ENCODE measurements around the gene GNG7.
"Not testable (repeated sequence)": the region's sequence is repeated elsewhere in the genome, so short reads cannot be mapped to it uniquely, and the experiment has no call there.

The GNG7 gene

GRCh38 chr19:2527171-2527570, 175.3 kb downstream of the GNG7 start:
- ATAC-seq = no peak
- no peak overlapping the region for H3K4me3 Mint-ChIP-seq
- peaks cover 3% of the 10 kb centered on the region for H3K36me3 Mint-ChIP-seq
- H3K27me3 Mint-ChIP-seq = no peaks in the 10 kb centered on the region
- H3K4me1 Mint-ChIP-seq = peaks cover 21% of the 10 kb centered on the region
- peaks cover 1% of the 10 kb centered on the region for H3K9me3 Mint-ChIP-seq
- no peak overlapping the region for H3K27ac Mint-ChIP-seq

DNA sequence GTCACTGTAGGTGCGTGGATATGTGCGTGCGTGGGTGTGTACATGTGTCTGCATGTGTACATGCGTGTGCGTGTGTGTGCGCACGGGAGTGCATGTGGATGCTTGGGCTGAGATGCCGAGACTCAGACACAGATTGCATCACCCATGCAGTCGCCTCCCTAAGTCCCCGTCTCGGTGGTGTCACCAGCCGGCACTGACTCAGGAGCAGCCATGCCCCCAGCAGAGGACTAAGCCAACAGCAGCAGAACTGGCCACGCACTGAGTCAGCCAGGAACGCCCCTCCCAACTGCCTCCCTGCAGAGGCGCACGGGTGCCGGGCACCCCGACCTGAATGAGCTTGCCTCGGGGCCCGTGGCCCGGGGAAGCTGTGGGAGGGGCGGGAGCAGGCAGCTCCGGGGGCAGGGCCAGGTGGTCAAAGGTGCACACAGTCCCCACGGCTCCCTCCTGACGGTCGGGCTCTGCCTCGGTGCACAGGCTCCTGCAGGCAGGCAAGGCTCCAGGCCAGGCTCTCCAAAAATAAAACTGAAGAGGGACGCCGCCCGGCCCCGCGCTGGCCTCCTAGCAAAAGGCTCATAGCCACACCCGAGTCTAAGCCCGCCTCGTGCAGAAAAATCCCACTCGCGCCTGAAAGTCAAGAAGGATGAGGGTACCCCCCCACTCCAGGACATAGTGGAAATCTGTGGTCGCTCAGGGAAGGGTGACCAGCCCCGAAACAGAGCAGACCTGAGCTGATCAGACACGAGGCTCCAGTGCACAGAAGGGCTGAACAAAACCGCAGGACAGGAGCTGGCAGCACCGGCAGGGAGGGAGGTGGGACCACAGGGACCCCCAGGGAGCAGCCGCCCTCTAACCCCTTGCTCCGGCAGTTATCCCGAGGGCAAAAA, 177.4 kb downstream of the GNG7 start:
- Mint-ChIP-seq H3K4me1 (peaks cover 19% of the 10 kb centered on the region), H3K9me3 (no peaks in the 10 kb centered on the region), H3K36me3 (peaks cover 4% of the 10 kb centered on the region), H3K27ac (no peak overlapping the region), H3K27me3 (no peaks in the 10 kb centered on the region), H3K4me3 (peak overlapping the region; percentile 43)
- ATAC-seq = no peak

DNA sequence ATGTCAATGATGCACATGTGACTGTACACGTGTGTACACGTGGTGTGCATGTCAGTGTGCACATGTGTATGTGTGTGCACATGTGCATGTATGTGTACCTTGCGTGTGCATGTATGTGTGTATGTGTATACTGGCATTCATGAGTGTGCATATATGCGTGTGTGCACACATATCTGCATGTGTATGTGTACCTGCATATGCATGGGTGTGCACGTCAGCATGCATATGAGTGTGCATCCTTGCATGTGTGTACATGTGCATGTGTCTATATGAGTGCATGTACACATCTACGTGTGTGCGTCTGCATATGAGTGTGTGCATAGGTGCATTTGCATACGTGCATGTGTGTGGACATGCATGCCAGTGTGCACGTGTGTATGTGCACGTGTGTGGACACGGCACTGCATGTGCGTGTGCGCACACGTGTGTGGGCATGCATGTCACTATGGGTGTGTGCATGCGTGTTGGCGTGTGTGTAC, 178.1 kb downstream of the GNG7 start:
- no peak for ATAC-seq
- Mint-ChIP-seq H3K36me3 (peaks cover 4% of the 10 kb centered on the region), H3K4me1 (peaks cover 19% of the 10 kb centered on the region), H3K9me3 (no peaks in the 10 kb centered on the region), H3K4me3 (no peak overlapping the region), H3K27ac (no peak overlapping the region), H3K27me3 (no peaks in the 10 kb centered on the region)

DNA sequence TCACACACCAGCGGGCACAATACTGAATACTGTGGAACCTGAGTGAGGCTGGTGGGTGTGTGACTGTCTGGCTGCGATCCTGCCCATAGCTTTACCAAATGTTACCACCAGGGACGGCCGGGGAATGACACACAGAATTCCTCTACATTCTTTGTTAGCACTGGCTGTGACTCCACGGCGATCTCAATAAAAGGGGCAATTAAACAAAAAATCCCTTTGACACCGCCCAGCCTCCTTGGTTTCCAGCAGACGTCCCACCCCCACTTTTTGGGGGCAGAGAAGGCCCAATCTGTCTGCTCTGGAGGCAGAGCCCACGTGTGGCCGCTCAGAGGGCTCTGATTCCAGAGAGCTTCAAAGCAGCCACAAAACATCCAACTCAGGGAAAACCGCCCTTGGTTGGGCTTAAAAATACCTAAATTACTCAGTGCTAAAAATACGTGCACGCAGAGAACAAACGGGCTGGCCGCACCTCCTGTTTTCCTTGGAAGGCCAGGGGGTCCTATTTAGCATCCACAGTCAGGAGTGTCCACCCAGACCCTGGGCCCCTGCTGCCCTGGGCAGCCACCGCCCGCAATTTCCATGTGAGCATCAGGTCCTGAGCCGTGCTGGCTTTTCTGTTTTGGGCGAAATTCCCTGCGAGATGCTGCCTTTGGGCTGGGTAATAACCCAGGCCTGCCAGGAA, 178.7 kb downstream of the GNG7 start:
- no peaks in the 10 kb centered on the region for H3K27me3 Mint-ChIP-seq
- ATAC-seq = no peak
- H3K27ac Mint-ChIP-seq = no peak overlapping the region
- H3K36me3 Mint-ChIP-seq = peaks cover 5% of the 10 kb centered on the region
- H3K4me3 Mint-ChIP-seq = no peak overlapping the region
- H3K9me3 Mint-ChIP-seq = no peaks in the 10 kb centered on the region
- peaks cover 19% of the 10 kb centered on the region for H3K4me1 Mint-ChIP-seq

DNA sequence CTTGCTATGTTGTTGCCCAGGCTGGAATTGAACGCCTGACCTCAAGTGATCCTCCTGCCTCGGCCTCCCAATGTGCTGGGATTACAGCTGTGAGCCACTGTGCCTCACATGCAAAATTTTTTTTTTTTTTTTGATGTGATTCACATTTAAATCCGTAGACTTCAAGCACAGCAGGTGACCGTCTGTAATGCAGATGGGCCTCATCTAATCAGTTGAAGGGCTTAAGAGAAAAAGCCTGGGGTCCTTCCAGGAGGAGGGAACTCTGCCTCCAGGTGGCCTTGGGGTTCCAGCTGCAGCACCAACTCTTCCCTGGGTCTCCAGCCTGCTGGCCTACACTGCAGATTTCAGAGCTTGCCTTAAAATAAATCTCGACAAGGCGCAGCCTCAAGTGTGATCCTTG, 183.0 kb downstream of the GNG7 start:
- ATAC-seq = no peak
- peaks cover 17% of the 10 kb centered on the region for H3K36me3 Mint-ChIP-seq

DNA sequence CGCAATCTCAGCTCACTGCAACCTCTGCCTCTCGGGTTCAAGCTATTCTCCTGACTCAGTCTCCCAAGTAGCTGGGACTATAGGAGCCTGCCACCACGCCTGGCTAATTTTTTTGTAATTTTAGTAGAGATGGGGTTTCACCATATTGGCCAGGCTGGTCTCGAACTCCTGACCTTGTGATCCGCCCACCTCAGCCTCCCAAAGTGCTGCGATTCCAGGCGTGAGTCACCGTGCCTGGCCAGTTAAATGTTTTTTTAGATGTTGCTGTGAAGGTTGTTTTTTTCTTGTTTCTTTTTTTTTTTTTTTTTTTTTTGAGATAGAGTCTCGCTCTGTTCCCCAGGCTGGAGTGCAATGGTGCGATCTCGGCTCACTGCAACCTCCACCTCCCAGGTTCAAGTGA, 183.6 kb downstream of the GNG7 start:
- ATAC-seq, H3K27ac Mint-ChIP-seq, H3K9me3 Mint-ChIP-seq, H3K4me3 Mint-ChIP-seq, H3K27me3 Mint-ChIP-seq: not testable (repeated sequence)
- Mint-ChIP-seq H3K4me1 (peaks cover 12% of the 10 kb centered on the region), H3K36me3 (peaks cover 20% of the 10 kb centered on the region)

More for the DNA sequence above, 183.0 kb downstream of the GNG7 start:
- peaks cover 18% of the 10 kb centered on the region for H3K4me1 Mint-ChIP-seq
- no peak overlapping the region for H3K27ac Mint-ChIP-seq
- no peaks in the 10 kb centered on the region for H3K27me3 Mint-ChIP-seq
- no peaks in the 10 kb centered on the region for H3K9me3 Mint-ChIP-seq
- H3K4me3 Mint-ChIP-seq = no peak overlapping the region

DNA sequence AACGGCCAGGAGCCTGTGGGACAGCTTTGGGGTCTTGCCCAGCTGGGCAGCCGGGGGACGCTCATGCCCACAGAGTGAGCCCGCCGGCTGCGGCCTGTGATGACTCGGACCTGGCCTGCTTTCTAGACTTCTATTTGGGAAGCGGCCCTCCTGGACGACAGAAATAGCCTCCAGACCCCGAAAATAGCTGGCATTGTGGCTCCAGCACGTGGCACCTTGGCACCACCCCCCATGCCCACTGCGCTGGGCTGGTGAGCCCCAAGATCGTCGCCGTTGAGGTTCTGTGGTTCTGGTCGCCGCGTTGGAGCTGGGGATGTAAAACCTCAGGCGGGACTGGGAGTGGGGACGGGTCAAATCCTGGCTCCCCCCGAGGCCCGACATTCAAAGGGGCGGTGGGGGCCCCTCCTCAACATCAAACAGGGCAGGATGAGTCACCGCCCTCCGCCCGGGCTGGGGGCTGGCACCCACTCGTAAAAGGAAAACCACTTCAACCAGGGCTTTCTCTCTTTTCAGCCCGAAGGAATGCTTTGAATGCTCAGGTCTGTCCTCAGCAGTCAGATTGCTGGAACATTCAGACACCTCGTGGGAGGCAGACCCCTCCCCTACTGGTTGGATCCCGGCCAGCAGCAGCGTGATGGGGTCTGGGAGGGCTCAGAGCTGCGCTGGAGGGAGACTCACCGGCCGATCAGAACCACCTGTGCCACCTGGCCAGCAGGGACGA, 184.5 kb downstream of the GNG7 start:
- peaks cover 9% of the 10 kb centered on the region for H3K4me1 Mint-ChIP-seq
- no peaks in the 10 kb centered on the region for H3K9me3 Mint-ChIP-seq
- no peaks in the 10 kb centered on the region for H3K27me3 Mint-ChIP-seq
- peaks cover 20% of the 10 kb centered on the region for H3K36me3 Mint-ChIP-seq
- ATAC-seq = no peak
- no peak overlapping the region for H3K4me3 Mint-ChIP-seq
- no peak overlapping the region for H3K27ac Mint-ChIP-seq

- H3K4me1 Mint-ChIP-seq = peaks cover 15% of the 10 kb centered on the region
- H3K27ac Mint-ChIP-seq = no peak overlapping the region
- H3K27me3 Mint-ChIP-seq = no peaks in the 10 kb centered on the region
- no peak overlapping the region for H3K4me3 Mint-ChIP-seq
- H3K36me3 Mint-ChIP-seq = peaks cover 18% of the 10 kb centered on the region
- no peak for ATAC-seq
- H3K9me3 Mint-ChIP-seq = no peaks in the 10 kb centered on the region
Observed at GRCh38 chr19:2516727-2517126, 185.8 kb downstream of the GNG7 start.

DNA sequence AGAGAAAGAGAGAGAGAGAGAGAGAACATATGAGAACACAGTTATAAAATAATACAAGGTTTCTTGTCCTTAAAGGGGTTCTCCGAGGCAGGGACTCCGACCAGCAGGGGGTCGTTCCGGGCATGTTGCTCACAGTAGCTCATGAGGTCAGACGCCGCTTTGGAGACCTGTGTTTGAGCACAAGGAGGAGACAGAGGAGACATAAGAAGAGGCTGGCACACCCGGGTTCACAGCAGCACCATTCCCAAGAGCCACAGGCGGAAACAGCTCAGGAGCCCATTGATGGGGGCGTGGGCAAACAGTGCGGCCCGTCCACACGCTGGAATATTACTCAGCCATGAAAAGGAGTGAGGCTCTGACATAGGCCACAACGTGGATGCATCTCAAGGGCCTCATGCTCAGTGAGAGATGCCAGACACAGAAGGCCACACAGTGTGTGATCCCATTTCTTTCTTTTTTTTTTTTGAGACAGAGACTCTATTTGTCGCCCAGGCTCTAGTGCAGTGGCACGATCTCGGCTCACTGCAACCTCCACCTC, 187.4 kb downstream of the GNG7 start:
- Mint-ChIP-seq H3K4me1 (peaks cover 24% of the 10 kb centered on the region), H3K27ac (no peak overlapping the region), H3K36me3 (peaks cover 16% of the 10 kb centered on the region), H3K4me3 (no peak overlapping the region), H3K27me3 (no peaks in the 10 kb centered on the region), H3K9me3 (no peaks in the 10 kb centered on the region)
- no peak for ATAC-seq

GRCh38 chr19:2512523-2513431, 189.7 kb downstream of the GNG7 start:
- Mint-ChIP-seq H3K27ac (peak overlapping the region; percentile 75), H3K27me3 (no peaks in the 10 kb centered on the region)

DNA sequence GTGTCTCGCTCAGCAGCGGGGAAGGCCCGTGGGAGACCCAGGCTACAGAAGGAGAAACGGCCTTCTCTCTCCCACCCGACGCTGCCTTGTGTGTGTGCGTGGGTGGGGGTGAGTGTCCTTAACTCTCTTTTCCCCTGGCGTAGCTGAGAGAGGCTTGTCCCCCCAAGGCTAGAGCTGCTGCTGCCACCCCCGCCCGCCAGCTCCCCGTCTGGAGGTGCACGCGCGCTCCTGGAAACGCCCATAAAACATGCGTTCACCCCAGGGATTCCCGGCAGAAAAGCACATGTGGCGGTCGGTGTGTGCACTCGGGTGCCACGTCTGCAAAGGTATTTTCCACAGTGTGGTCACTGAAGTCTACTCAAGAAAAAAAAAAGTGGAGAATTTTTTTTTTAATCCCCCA, 190.5 kb downstream of the GNG7 start:
- Mint-ChIP-seq H3K9me3 (peaks cover 3% of the 10 kb centered on the region), H3K4me3 (peak overlapping the region; percentile 53), H3K27me3 (no peaks in the 10 kb centered on the region), H3K36me3 (peaks cover 10% of the 10 kb centered on the region), H3K27ac (peak overlapping the region; percentile 75), H3K4me1 (peaks cover 42% of the 10 kb centered on the region)
- peak; percentile 81 for ATAC-seq

More at GRCh38 chr19:2512523-2513431, 189.7 kb downstream of the GNG7 start:
- ATAC-seq = no peak
- H3K4me3 Mint-ChIP-seq = no peak overlapping the region
- peaks cover 34% of the 10 kb centered on the region for H3K4me1 Mint-ChIP-seq
- H3K36me3 Mint-ChIP-seq = peaks cover 10% of the 10 kb centered on the region
- peaks cover 3% of the 10 kb centered on the region for H3K9me3 Mint-ChIP-seq

DNA sequence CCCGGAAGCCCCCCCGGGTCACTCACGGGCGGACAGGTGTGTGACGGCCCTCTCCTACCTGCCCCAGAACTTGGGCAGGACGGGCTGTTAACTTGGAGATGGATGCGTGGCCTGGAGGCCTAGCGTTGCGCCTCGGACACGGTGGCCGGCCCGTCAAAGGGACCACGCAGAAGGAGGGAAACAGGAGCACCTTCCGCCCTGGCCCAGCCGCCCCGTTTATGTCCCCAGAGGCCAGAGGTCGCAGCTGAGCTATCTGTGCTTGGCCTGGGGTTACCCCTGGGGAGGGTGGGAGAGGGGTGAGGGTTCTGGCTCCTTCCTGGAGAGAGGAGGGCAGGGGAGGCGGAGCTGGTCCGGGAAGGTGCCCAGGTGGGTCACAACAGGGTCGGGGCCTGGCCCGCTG, 190.9 kb downstream of the GNG7 start:
- Mint-ChIP-seq H3K4me1 (peaks cover 42% of the 10 kb centered on the region), H3K36me3 (peaks cover 10% of the 10 kb centered on the region), H3K27me3 (no peaks in the 10 kb centered on the region), H3K27ac (peak overlapping the region; percentile 75), H3K4me3 (peak overlapping the region; percentile 53), H3K9me3 (peaks cover 3% of the 10 kb centered on the region)
- ATAC-seq = peak; percentile 85

DNA sequence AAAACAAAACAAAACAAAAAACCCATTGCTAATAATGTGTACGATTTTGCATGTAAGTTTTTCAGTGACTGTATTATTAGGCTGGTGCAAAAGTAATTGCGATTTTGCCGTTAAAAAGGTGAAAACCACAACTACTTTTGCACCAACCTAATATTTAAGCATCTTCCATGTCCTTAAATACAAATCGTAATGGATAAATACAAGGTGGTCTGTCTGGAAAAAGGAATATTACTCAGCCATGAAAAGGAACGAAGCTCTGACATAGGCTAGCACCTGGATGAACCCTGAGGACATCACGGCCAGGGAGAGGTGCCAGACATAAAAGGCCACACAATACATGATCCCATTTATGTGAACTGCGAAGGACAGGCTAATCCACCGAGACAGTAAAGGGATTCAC, 193.4 kb downstream of the GNG7 start:
- Mint-ChIP-seq H3K4me3 (no peak overlapping the region), H3K27me3 (no peaks in the 10 kb centered on the region), H3K4me1 (peaks cover 45% of the 10 kb centered on the region), H3K36me3 (no peaks in the 10 kb centered on the region), H3K27ac (no peak overlapping the region), H3K9me3 (peaks cover 3% of the 10 kb centered on the region)
- no peak for ATAC-seq

- Mint-ChIP-seq H3K9me3 (peaks cover 3% of the 10 kb centered on the region), H3K27me3 (no peaks in the 10 kb centered on the region), H3K36me3 (no peaks in the 10 kb centered on the region), H3K4me1 (peaks cover 46% of the 10 kb centered on the region), H3K27ac (peak overlapping the region; percentile 18), H3K4me3 (no peak overlapping the region)
- no peak for ATAC-seq
Observed at GRCh38 chr19:2507109-2507508, 195.4 kb downstream of the GNG7 start.

All from stimulated activated memory B cell treated with anti-CD40 and anti-IgM and Interleukin-4, amounts not matched to agents 10 μg/mL and 1 μg/mL and 100 μg/mL, for 72 hours (primary cell).